ENCODE data around the gene TTYH1.

- TF ChIP-seq CTCF (IDR thresholded peaks at IDR 0.05) (no peak), POLR2A (IDR thresholded peaks at IDR 0.05) (no peak), POLR2AphosphoS5 (IDR thresholded peaks at IDR 0.05) (no peak), EP300 (IDR thresholded peaks at IDR 0.05) (no peak)
These were observed 55.1 kb downstream of the TTYH1 start for GRCh38 chr19:54470276-54470887.

Measured in upper lobe of left lung (tissue), 4 donors.